Measurements from ENCODE around the gene ME2. TPM values are rescaled to one million over a fixed set of nuclear protein-coding genes. Genes with fewer than 3 reads are reported as not detected.
A peak's percentile ranks its signal among the peaks of the same experiment; 100 is the strongest.
"Not testable (repeated sequence)": the region's sequence is repeated elsewhere in the genome, so short reads cannot be mapped to it uniquely, and the experiment has no call there.

The ME2 gene
- total RNA-seq, 1 experiment from 2014 or later: 67.7 TPM

DNA sequence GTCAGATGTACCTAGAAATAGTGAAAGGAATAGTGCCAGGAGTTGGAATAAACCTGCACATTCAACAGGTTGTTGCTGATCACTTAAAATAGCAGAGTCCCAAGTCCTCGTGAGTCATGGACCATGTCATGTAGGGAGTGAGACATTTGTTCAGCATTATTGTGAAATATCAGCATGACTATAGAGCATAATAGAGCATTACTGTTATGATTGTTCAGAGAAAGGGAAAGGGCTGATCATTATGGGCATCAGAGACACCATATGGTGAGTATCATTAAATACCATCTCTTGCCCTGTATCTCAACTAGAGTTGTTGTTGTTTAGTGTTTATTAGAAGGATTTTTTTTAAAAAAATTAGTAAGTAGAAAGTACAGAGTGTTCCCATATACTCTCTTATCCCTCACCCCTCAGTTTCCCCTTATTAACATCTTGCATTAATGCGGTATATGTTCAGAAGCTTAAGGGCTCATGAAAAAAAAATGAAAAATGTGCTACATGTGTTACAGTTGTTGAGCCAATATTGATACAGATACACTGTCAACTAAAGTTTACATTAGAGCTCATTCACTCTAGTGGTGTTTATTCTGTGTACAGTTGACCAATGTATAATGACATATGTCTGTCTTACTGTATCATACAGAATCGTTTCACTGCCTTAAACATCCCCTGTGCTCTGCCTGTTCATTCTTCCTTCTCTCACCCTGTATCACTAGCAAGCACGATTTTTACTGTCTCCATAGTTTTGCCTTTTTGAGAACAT is 94.6 kb downstream of the ME2 start:
- DNase-seq (ENCODE audit: low spot score): no peak

- DNase-seq (ENCODE audit: low spot score): no peak
Observed at GRCh38 chr18:50977037-50977760, 98.3 kb downstream of the ME2 start.

- DNase-seq (ENCODE audit: low spot score): no peak
Observed at GRCh38 chr18:50981381-50981780, 102.5 kb downstream of the ME2 start.

DNA sequence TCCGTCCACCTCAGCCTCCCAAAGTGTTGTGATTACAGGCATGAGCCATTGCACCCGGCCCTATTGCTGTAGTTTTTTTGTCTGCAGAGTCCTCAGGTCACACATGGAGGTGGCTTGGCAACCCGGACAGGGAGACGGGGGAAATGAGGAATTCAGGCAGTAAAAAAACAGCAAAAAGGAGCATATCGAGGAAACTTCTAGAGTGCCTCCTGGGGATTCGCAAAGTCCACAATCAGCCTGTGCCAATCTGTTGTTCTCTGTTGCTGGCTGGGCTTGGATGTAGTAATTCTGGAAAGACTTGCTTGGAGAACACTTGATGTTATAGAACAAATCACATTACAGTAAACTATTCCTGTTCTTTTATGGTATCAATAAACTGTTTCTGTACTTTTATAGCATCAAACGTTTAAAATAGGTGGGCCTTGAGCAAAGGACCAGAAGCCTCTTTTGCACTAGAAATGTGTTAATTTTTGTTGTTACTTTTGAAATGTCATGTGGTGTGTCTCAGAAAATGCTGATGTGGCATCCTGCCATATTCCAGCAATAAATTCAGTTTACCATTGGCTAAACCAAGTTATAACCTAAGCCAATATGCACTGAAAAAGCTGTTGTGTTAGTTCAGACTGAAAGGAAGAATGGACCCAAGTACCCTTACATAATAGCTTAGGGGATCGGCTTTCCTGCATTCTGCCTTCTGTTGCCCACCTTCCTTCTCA is 103.3 kb downstream of the ME2 start:
- DNase-seq (ENCODE audit: low spot score): no peak

GRCh38 chr18:50982802-50983179 is 103.9 kb downstream of the ME2 start:
- DNase-seq (ENCODE audit: low spot score): no peak

GRCh38 chr18:50986360-50987087 is 107.6 kb downstream of the ME2 start:
- peak; percentile 33 for DNase-seq (ENCODE audit: low spot score)

DNA sequence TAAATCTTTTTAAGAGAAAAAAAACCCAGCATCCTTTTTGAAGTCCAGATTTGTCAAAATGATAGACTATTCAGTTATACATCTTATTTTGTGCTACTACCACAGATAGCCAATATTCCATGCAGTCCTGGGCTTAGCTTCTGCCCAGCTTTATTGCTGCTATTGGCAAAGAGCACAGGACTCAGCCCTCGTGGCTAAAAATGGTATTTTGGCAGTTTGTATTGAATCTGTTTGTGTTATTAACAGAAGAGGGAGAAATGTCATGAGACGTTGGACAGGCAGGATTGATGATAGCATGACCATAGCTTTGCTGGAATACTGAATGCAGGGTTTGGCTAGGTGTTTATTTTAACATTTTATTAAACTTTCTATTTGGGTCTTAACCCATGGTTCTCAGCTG is 108.3 kb downstream of the ME2 start:
- DNase-seq (ENCODE audit: low spot score): no peak

- no peak for DNase-seq (ENCODE audit: low spot score)
Observed at GRCh38 chr18:50989711-50990110, 110.8 kb downstream of the ME2 start.

DNA sequence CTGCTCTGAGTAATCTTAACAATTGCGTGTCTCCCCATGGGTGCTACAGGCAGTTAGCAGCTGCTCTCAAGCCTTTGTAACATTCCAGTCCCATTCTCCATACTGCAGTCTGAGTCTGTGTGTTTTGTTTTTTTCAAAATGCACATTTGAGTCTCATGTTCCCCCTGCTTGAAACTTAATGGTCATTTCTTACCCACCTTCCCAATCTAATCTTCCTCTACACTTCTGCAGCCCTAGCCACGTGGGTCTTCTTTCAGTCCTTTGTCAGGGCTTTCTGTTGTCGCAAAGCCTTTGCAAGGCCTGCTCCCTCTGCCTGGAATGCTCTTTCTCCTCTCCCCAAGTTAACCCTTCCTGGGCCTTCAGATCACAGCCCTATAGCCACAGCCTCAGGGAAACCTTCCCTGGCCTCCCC is 113.4 kb downstream of the ME2 start:
- no peak for DNase-seq (ENCODE audit: low spot score)

- no peak for DNase-seq (ENCODE audit: low spot score)
Observed at GRCh38 chr18:50994031-50994430, 115.1 kb downstream of the ME2 start.

GRCh38 chr18:51003174-51003573 is 124.3 kb downstream of the ME2 start:
- not testable (repeated sequence) for DNase-seq (ENCODE audit: low spot score)

Other genes starting within 250 kb of the ME2 start
- 0.03 TPM in 1 of 2 replicates, not detected in the other for gene MRO, start 59.1 kb upstream of the ME2 start, total RNA-seq (2014; rRNA removed; shearing (Covaris generic))
- 8.1 and 11.6 TPM in 2 replicates for gene ELAC1, start 88.9 kb downstream of the ME2 start, total RNA-seq (2014; rRNA removed; shearing (Covaris generic))
- 71.9 and 92.8 TPM in 2 replicates for gene SMAD4, start 151.1 kb downstream of the ME2 start, total RNA-seq (2014; rRNA removed; shearing (Covaris generic))

Measured in A172 (cell line).